Keratinocyte (primary cell): Measurements from ENCODE around the gene MTA2. TPM values are rescaled to one million over a fixed set of nuclear protein-coding genes. Genes with fewer than 3 reads are reported as not detected.

Source experiments
- DNase-seq: peaks from one replicate; pipeline ENCODE4 v3.0.0-alpha.2; 2011; ENCODE audit warnings: low read depth, missing footprints, low spot score
- FAIRE-seq: peaks from 2 replicates; lab custom pipeline; 2011; peaks lifted over from hg19 to GRCh38; lab: Jason Lieb, UNC
- H2AFZ ChIP-seq: 2 replicates; pipeline ENCODE4 v1.6.0; 2012; ENCODE audit warnings: low read length, control low read depth, inconsistent platforms; ENCODE audit not compliant: control insufficient read depth
- H3K27ac ChIP-seq: 2 replicates; pipeline ENCODE4 v1.5.1; 2011; ENCODE audit warnings: low read length; ENCODE audit not compliant: control insufficient read depth, insufficient read depth
- H3K27me3 ChIP-seq: 3 replicates; pipeline ENCODE4 v1.6.0; 2011; ENCODE audit warnings: low read length; ENCODE audit not compliant: control insufficient read depth, insufficient read depth; ENCODE audit errors: extremely low read depth
- H3K36me3 ChIP-seq, 2 experiments: 2 replicates in 1 of 2; 3 replicates in 1 of 2; pipeline ENCODE4 v1.5.1; 2011; ENCODE audit warnings: low read length in 2 of 2, mild to moderate bottlenecking in 1 of 2; ENCODE audit not compliant: control insufficient read depth in 2 of 2, insufficient read depth in 2 of 2; ENCODE audit errors: extremely low read depth in 1 of 2
- H3K4me1 ChIP-seq: 3 replicates; pipeline ENCODE4 v1.5.1; 2011; ENCODE audit warnings: low read length; ENCODE audit not compliant: control insufficient read depth, insufficient read depth; ENCODE audit errors: extremely low read depth
- H3K4me2 ChIP-seq: 3 replicates; pipeline ENCODE4 v1.6.0; 2011; ENCODE audit warnings: low read depth, low read length; ENCODE audit not compliant: control insufficient read depth, insufficient read depth; ENCODE audit errors: extremely low read depth
- H3K4me3 ChIP-seq, 3 experiments: fragments of 200-600 bp in 1 of 3; sonication (generic) in 1 of 3; 2 replicates in 2 of 3; 3 replicates in 1 of 3; pipeline ENCODE4 v1.5.1; 2011 to 2016; ENCODE audit warnings: low read length in 3 of 3, mild to moderate bottlenecking in 3 of 3, control low read depth in 2 of 3, inconsistent platforms in 1 of 3, low read depth in 1 of 3, mixed read lengths in 1 of 3, mixed run types in 1 of 3, moderate library complexity in 1 of 3; ENCODE audit not compliant: control insufficient read depth in 2 of 3, insufficient read depth in 2 of 3; ENCODE audit errors: extremely low read depth in 1 of 3
- H3K79me2 ChIP-seq: 2 replicates; pipeline ENCODE4 v1.6.0; 2012; ENCODE audit warnings: low read length; ENCODE audit not compliant: control insufficient read depth, insufficient read depth
- H3K9ac ChIP-seq: 3 replicates; pipeline ENCODE4 v1.6.0; 2011; ENCODE audit warnings: low read length; ENCODE audit not compliant: control insufficient read depth, insufficient read depth; ENCODE audit errors: extremely low read depth
- H3K9me1 ChIP-seq: 3 replicates; pipeline ENCODE4 v1.6.0; 2011; ENCODE audit warnings: low read length; ENCODE audit not compliant: control insufficient read depth, insufficient read depth; ENCODE audit errors: extremely low read depth
- H3K9me3 ChIP-seq: 2 replicates; pipeline ENCODE4 v1.5.1; 2012; ENCODE audit warnings: low read depth, low read length; ENCODE audit not compliant: control insufficient read depth
- H4K20me1 ChIP-seq: 3 replicates; pipeline ENCODE4 v1.6.0; 2011; ENCODE audit warnings: low read length; ENCODE audit not compliant: control insufficient read depth, insufficient read depth; ENCODE audit errors: extremely low read depth
- CTCF ChIP-seq, 3 experiments: IDR thresholded peaks in 1 of 3; conservative IDR thresholded peaks in 1 of 3; optimal IDR thresholded peaks in 1 of 3; 2 replicates in 2 of 3; 3 replicates in 1 of 3; pipeline versions ENCODE3 to v1.5.1; 2011; ENCODE audit warnings: low read length in 3 of 3, mild to moderate bottlenecking in 3 of 3, moderate library complexity in 2 of 3, control low read depth in 1 of 3, inconsistent platforms in 1 of 3; ENCODE audit not compliant: insufficient read depth in 2 of 3; ENCODE audit errors: extremely low read depth in 1 of 3
- EZH2 ChIP-seq: IDR thresholded peaks from one replicate; pipeline ENCODE4 v1.6.1; 2012; ENCODE audit warnings: inconsistent platforms, mild to moderate bottlenecking, low read length, moderate library complexity
- dilution Hi-C: fragments of 300-500 bp; cut with MboI; formaldehyde crosslinking; loops from one replicate; pipeline ENCODE4 v1.7.0; 2020; ENCODE audit warnings: low sequenced_read_pairs; ENCODE audit not compliant: extremely low pct_ligation_motif_present
- polyA plus RNA-seq, 5 experiments: library from polyadenylated mRNA; depleted of rRNA in 3 of 5; stranded (reverse) in 3 of 5; stranded (forward) in 1 of 5; unstranded in 1 of 5; fragments of >200 nt; gene quantifications; 1 replicate in 1 of 5; 2 replicates in 3 of 5; 3 replicates in 1 of 5; pipeline versions ENCODE4 v1.2.1 to v1.2.3, GENCODE V29; 2011 to 2012; ENCODE audit warnings: missing spikeins in 2 of 5, low read depth in 1 of 5, low replicate concordance in 1 of 5

MTA2 gene
- polyA plus RNA-seq, 1 donor (not counting 4 experiments of a cell fraction or from before 2014, with no cell fraction given): 39.7 TPM

- FAIRE-seq: no peak
- DNase-seq: no peak
- no peak overlapping the region for H3K27ac ChIP-seq
- no peaks in the 10 kb centered on the region for H3K9me1 ChIP-seq
- peaks cover 22% of the 10 kb centered on the region for H3K4me1 ChIP-seq
- H4K20me1 ChIP-seq: no peaks in the 10 kb centered on the region
- no peak overlapping the region for H3K9ac ChIP-seq
- no peak overlapping the region for H3K4me2 ChIP-seq
- TF ChIP-seq EZH2 (no peak), CTCF (optimal IDR thresholded peaks at IDR 0.05 in 1 of 3, IDR thresholded peaks at IDR 0.05 in 1 of 3, conservative IDR thresholded peaks at IDR 0.05 in 1 of 3; ENCODE audit: extremely low read depth in 1 of 3, insufficient read depth in 2 of 3, low read length in 3 of 3) (no peak)
- no peak overlapping the region for H3K4me3 ChIP-seq
- no peaks in the 10 kb centered on the region for H3K9me3 ChIP-seq
- no peak overlapping the region for H2AFZ ChIP-seq
- no peaks in the 10 kb centered on the region for H3K27me3 ChIP-seq
- H3K79me2 ChIP-seq: peaks cover 46% of the 10 kb centered on the region
- H3K36me3 ChIP-seq: peaks cover 12 to 16% of the 10 kb centered on the region in 2 experiments
- dilution Hi-C loops: no loop called here
These were observed 47.8 kb upstream of the MTA2 start for GRCh38 chr11:62649486-62649885.

- Histone ChIP-seq H4K20me1 (no peaks in the 10 kb centered on the region), H3K27ac (no peak overlapping the region), H3K27me3 (no peaks in the 10 kb centered on the region), H3K79me2 (peaks cover 52% of the 10 kb centered on the region), H3K4me1 (peaks cover 22% of the 10 kb centered on the region), H3K9me3 (no peaks in the 10 kb centered on the region), H3K9ac (no peak overlapping the region), H3K36me3 (peaks cover 16 to 21% of the 10 kb centered on the region in 2 experiments), H3K4me2 (no peak overlapping the region), H3K9me1 (no peaks in the 10 kb centered on the region), H2AFZ (no peak overlapping the region), H3K4me3 (no peak overlapping the region)
- dilution Hi-C loops: no loop called here
- FAIRE-seq: no peak
- no peak for DNase-seq
- TF ChIP-seq CTCF (optimal IDR thresholded peaks at IDR 0.05 in 1 of 3, IDR thresholded peaks at IDR 0.05 in 1 of 3, conservative IDR thresholded peaks at IDR 0.05 in 1 of 3; ENCODE audit: extremely low read depth in 1 of 3, insufficient read depth in 2 of 3, low read length in 3 of 3) (no peak), EZH2 (no peak)
These were observed 47.3 kb upstream of the MTA2 start for GRCh38 chr11:62648967-62649364.
